ENCODE data around the gene ADAM12. TPM values are rescaled to one million over a fixed set of nuclear protein-coding genes. Genes with fewer than 3 reads are reported as not detected.
"Not testable (repeated sequence)": the region's sequence is repeated elsewhere in the genome, so short reads cannot be mapped to it uniquely, and the experiment has no call there.

Gene ADAM12
- total RNA-seq, 1 experiment from 2014 or later, result 16.8 TPM

DNA sequence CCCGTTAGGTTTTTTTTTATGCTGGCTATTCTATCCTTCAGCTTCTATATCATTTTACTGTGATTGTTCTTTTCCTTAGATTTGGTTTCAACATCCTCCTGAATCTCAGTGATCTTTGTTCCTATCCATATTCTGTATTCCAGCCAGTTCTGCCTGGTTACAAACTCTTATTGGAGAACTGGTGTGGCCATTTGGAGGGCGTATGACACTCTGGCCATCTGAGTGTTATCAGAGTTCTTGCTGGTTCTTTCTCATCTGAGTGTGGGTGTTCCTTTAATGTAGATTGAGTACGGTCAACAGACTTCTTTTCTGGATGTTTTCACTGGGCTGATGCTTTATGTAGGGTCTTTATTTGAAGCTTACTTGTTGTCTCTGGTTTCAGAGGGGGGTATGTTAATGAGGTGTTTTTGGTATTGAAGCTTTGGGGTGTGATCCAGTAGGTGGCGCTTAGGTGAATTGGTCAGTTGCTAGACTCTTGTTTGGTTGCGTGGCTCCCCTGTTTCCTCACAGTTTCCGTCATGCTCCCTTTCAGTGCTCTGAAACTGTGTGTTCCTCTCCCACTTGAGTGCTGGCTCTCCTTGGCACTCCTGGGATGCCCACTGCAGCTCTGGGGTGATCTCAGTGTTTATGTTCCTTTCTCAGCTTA lies 411.2 kb downstream of the ADAM12 start:
- Histone ChIP-seq H3K4me2 (no peak overlapping the region), H3K79me2 (ENCODE audit: low read depth) (no peaks in the 10 kb centered on the region)

DNA sequence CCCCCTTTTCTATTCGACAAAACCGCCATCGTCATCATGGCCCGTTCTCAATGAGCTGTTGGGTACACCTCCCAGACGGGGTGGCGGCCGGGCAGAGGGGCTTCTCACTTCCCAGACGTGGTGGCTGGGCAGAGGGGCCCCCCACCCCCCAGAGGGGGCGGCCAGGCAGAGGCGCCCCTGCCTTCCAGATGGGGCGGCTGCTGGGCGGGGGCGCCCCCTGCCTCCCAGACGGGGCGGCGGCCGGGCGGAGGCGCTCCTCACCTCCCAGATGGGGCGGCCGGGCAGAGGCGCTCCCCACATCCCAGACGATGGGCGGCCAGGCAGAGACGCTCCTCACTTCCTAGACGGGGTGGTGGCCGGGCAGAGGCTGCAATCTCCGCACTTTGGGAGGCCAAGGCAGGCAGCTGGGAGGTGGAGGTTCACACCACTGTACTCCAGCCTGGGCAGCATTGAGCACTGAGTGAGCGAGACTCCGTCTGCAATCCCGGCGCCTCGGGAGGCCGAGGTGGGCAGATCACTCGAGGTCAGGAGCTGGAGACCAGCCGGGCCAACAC lies 418.1 kb downstream of the ADAM12 start:
- H3K4me3 ChIP-seq; H3K79me2 ChIP-seq (ENCODE audit: low read depth); H4K20me1 ChIP-seq (ENCODE audit: insufficient read depth); H3K27me3 ChIP-seq (ENCODE audit: insufficient read depth, low read depth); H3K4me1 ChIP-seq (replicated peaks; ENCODE audit: insufficient read depth); H3K9me3 ChIP-seq (ENCODE audit: insufficient read depth, low read depth); BruUV-seq (replicated peaks); H3K27ac ChIP-seq; CTCF ChIA-PET; H3K9me2 ChIP-seq (ENCODE audit: insufficient read depth); POLR2A ChIA-PET (ENCODE audit: unreplicated experiment); H3K36me3 ChIP-seq (ENCODE audit: low read depth); DNase-seq; H3F3A ChIP-seq (ENCODE audit: insufficient read depth, low read depth); H3K4me2 ChIP-seq; H2AFZ ChIP-seq: not testable (repeated sequence)
- intact Hi-C loops (cut with micrococcal nuclease; ENCODE audit: unreplicated experiment), result loop anchor here (5.0 kb wide), 1 partner anchor 38 kb away; no protein-coding TSS in a partner anchor

More for the DNA sequence above, 411.2 kb downstream of the ADAM12 start:
- DNase-seq, result no peak
- Histone ChIP-seq H3K27ac (no peak overlapping the region), H3K27me3 (ENCODE audit: insufficient read depth, low read depth) (no peaks in the 10 kb centered on the region), H4K20me1 (ENCODE audit: insufficient read depth) (no peaks in the 10 kb centered on the region), H3K4me3 (no peak overlapping the region), H2AFZ (no peak overlapping the region), H3K4me1 (replicated peaks; ENCODE audit: insufficient read depth) (peaks cover 7% of the 10 kb centered on the region; the same call in 1 of the 2 replicates), H3K9me2 (ENCODE audit: insufficient read depth) (no peaks in the 10 kb centered on the region), H3F3A (ENCODE audit: insufficient read depth, low read depth) (no peaks in the 10 kb centered on the region), H3K36me3 (ENCODE audit: low read depth) (no peaks in the 10 kb centered on the region), H3K9me3 (ENCODE audit: insufficient read depth, low read depth) (no peaks in the 10 kb centered on the region)
- no peak for TF ChIP-seq EZH2 (IDR thresholded peaks at IDR 0.05; ENCODE audit: low read depth)
- TF ChIP-seq, protein P1, sequence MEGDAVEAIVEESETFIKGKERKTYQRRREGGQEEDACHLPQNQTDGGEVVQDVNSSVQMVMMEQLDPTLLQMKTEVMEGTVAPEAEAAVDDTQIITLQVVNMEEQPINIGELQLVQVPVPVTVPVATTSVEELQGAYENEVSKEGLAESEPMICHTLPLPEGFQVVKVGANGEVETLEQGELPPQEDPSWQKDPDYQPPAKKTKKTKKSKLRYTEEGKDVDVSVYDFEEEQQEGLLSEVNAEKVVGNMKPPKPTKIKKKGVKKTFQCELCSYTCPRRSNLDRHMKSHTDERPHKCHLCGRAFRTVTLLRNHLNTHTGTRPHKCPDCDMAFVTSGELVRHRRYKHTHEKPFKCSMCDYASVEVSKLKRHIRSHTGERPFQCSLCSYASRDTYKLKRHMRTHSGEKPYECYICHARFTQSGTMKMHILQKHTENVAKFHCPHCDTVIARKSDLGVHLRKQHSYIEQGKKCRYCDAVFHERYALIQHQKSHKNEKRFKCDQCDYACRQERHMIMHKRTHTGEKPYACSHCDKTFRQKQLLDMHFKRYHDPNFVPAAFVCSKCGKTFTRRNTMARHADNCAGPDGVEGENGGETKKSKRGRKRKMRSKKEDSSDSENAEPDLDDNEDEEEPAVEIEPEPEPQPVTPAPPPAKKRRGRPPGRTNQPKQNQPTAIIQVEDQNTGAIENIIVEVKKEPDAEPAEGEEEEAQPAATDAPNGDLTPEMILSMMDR (conservative IDR thresholded peaks at IDR 0.05), result no peak
- CTCF ChIA-PET, result interaction anchor here (0.6 kb wide), 2 partner anchors 21 to 1052 kb away, joined by 4 to 6 read pairs; no protein-coding TSS in a partner anchor
- no TSS peak for BruUV-seq (replicated peaks)
- intact Hi-C loops (cut with micrococcal nuclease; ENCODE audit: unreplicated experiment), result no loop called here
- POLR2A ChIA-PET (ENCODE audit: unreplicated experiment), result interaction anchor here (0.6 kb wide), 1 partner anchor 16 kb away, joined by 3 read pairs; no protein-coding TSS in a partner anchor

DNA sequence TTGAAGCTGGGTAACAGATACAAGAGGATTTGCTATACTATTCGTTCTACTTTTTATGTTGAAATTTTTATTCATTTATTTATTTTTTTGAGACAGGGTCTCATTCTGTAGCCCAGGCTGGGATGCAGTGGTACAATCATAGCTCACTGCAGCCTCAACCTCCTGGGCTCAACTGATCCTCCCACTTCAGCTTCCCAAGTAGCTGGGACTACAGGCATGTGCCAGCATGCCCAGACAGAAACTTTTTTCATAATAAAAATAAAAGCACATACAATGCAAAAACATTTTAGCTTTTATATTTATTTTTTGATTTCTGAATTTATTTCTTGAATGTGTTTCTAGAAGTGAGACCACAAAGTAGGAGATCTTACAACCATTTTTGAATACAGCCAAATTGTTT lies 420.7 kb downstream of the ADAM12 start:
- no peaks in the 10 kb centered on the region for H4K20me1 ChIP-seq (ENCODE audit: insufficient read depth)
- ChIA-PET CTCF (no interaction called here), POLR2A (ENCODE audit: unreplicated experiment) (no interaction called here)
- H3K9me2 ChIP-seq (ENCODE audit: insufficient read depth), result no peaks in the 10 kb centered on the region
- H3K27me3 ChIP-seq (ENCODE audit: insufficient read depth, low read depth), result no peaks in the 10 kb centered on the region
- BruUV-seq (replicated peaks), result no TSS peak
- H3F3A ChIP-seq (ENCODE audit: insufficient read depth, low read depth), result no peaks in the 10 kb centered on the region
- no peak for DNase-seq
- no peak overlapping the region for H3K27ac ChIP-seq
- no peak overlapping the region for H3K4me3 ChIP-seq
- intact Hi-C loops (cut with micrococcal nuclease; ENCODE audit: unreplicated experiment), result no loop called here
- no peaks in the 10 kb centered on the region for H3K4me1 ChIP-seq (replicated peaks; ENCODE audit: insufficient read depth)
- TF ChIP-seq, protein P1 (conservative IDR thresholded peaks at IDR 0.05), result no peak
- TF ChIP-seq EZH2 (IDR thresholded peaks at IDR 0.05; ENCODE audit: low read depth), result no peak
- no peak overlapping the region for H3K4me2 ChIP-seq
- H3K36me3 ChIP-seq (ENCODE audit: low read depth), result no peaks in the 10 kb centered on the region
- no peak overlapping the region for H2AFZ ChIP-seq
- no peaks in the 10 kb centered on the region for H3K79me2 ChIP-seq (ENCODE audit: low read depth)
- no peaks in the 10 kb centered on the region for H3K9me3 ChIP-seq (ENCODE audit: insufficient read depth, low read depth)
